GM12878 (cell line): ENCODE measurements around the gene BCAP31. TPM values are rescaled to one million over a fixed set of nuclear protein-coding genes. Genes with fewer than 3 reads are reported as not detected.

Experiments used
- ATAC-seq: fragments of 200-7000 bp; cut with Tn5 transposase; 3 replicates; pipeline ENCODE4 v1.9.1; 2020; ENCODE audit warnings: mild to moderate bottlenecking, moderate library complexity
- BruUV-seq: library from RNA; stranded (reverse); fragments of 400-500 nt; replicated peaks from 2 replicates; lab custom pipeline; 2021; lab: Mats Ljungman, UMichigan
- CTCF ChIA-PET: fragments of 300-600 bp; sonication (Branson Sonifier 250); formaldehyde crosslinking; extraction: SDS; loops from one replicate; lab custom pipeline; 2021; ENCODE audit warnings: inconsistent platforms; lab: Yijun Ruan, JAX
- POLR2A ChIA-PET: fragments of 350-600 bp; formaldehyde crosslinking; extraction: SDS; loops from one replicate; lab custom pipeline; 2021; ENCODE audit warnings: inconsistent platforms; lab: Charles Lee
- RAD21 ChIA-PET: fragments of 300-600 bp; sonication (Branson Sonifier 250); formaldehyde crosslinking; loops from one replicate; lab custom pipeline; 2023; ENCODE audit warnings: antibody characterized with exemption; ENCODE audit not compliant: unreplicated experiment; lab: Charles Lee
- SMC1A ChIA-PET: fragments of 300-600 bp; sonication (Branson Sonifier 250); formaldehyde crosslinking; loops from one replicate; lab custom pipeline; 2023; ENCODE audit not compliant: unreplicated experiment, uncharacterized antibody; lab: Charles Lee
- DNase-seq: peaks from one replicate; pipeline ENCODE4 v3.0.0-alpha.2; 2011; ENCODE audit warnings: low read depth, low spot score
- FAIRE-seq: peaks from 3 replicates; lab custom pipeline; 2011; peaks lifted over from hg19 to GRCh38; lab: Jason Lieb, UNC
- H2AFZ ChIP-seq: 2 replicates; pipeline ENCODE4 v1.6.0; 2011; ENCODE audit warnings: low read depth, low read length, control low read depth; ENCODE audit not compliant: control insufficient read depth
- H3K27ac ChIP-seq: 2 replicates; pipeline ENCODE4 v1.5.1; 2011; ENCODE audit warnings: control low read depth; ENCODE audit not compliant: control insufficient read depth, insufficient read depth
- H3K27me3 ChIP-seq, 2 experiments: replicated peaks in 1 of 2; 2 replicates each; pipeline versions ENCODE4 v1.6.0 to v1.6.1; 2011; ENCODE audit warnings: low read length in 1 of 2; ENCODE audit not compliant: control insufficient read depth in 2 of 2, insufficient read depth in 2 of 2
- H3K36me3 ChIP-seq, 2 experiments: 2 replicates each; pipeline ENCODE4 v1.5.1; 2011; ENCODE audit warnings: low read length in 1 of 2; ENCODE audit not compliant: control insufficient read depth in 2 of 2, insufficient read depth in 2 of 2
- H3K4me1 ChIP-seq: 2 replicates; pipeline ENCODE4 v1.6.1; 2011; ENCODE audit warnings: mild to moderate bottlenecking, low read length, moderate library complexity, mixed read lengths; ENCODE audit not compliant: control insufficient read depth, insufficient read depth
- H3K4me2 ChIP-seq: 2 replicates; pipeline ENCODE4 v1.6.0; 2011; ENCODE audit warnings: control low read depth; ENCODE audit not compliant: control insufficient read depth, insufficient read depth
- H3K4me3 ChIP-seq: fragments of 200-600 bp; sonication (generic); 2 replicates; pipeline ENCODE4 v1.5.1; 2016
- H3K79me2 ChIP-seq: 2 replicates; pipeline ENCODE4 v1.6.0; 2011; ENCODE audit warnings: low read length; ENCODE audit not compliant: control insufficient read depth, insufficient read depth
- H3K9ac ChIP-seq: 2 replicates; pipeline ENCODE4 v1.8.0; 2011; ENCODE audit warnings: low read length, control low read depth, mixed read lengths; ENCODE audit not compliant: control insufficient read depth, insufficient read depth
- H3K9me3 ChIP-seq: replicated peaks from 3 replicates; pipeline ENCODE4 v1.5.1; 2011; ENCODE audit warnings: mild to moderate bottlenecking, low read length; ENCODE audit not compliant: control insufficient read depth, insufficient read depth
- H4K20me1 ChIP-seq: 2 replicates; pipeline ENCODE4 v1.6.0; 2011; ENCODE audit not compliant: control insufficient read depth, insufficient read depth
- EGR1 ChIP-seq, 2 experiments: IDR thresholded peaks; 1 replicate in 1 of 2; 2 replicates in 1 of 2; pipeline ENCODE4 v1.6.1; 2011 to 2012; ENCODE audit warnings: low read depth in 2 of 2, low read length in 2 of 2, borderline replicate concordance in 1 of 2, mild to moderate bottlenecking in 1 of 2, moderate library complexity in 1 of 2
- HCFC1 ChIP-seq: fragments of 150-350 bp; IDR thresholded peaks from 2 replicates; pipeline ENCODE4 v1.6.1; 2014; ENCODE audit warnings: low read length
- MTA2 ChIP-seq: fragments of 450-650 bp; IDR thresholded peaks from 2 replicates; pipeline ENCODE4 v1.6.1; 2016; ENCODE audit warnings: low read depth, mild to moderate bottlenecking, moderate library complexity
- PAX5 ChIP-seq: IDR thresholded peaks from 2 replicates; pipeline ENCODE4 v1.6.1; 2011; ENCODE audit warnings: low read depth, low read length, borderline replicate concordance
- TBL1XR1 ChIP-seq: IDR thresholded peaks from 2 replicates; pipeline ENCODE4 v1.6.1; 2012; ENCODE audit warnings: low read depth, low read length, improper control_type of control experiment
- WGBS: methylation state at CpG from one replicate; pipeline ENCODE4 v1.1.6; 2016; ENCODE audit warnings: low lambda C conversion rate; ENCODE audit not compliant: insufficient replicate concordance, insufficient coverage; ENCODE audit errors: missing lambda C conversion rate; 5-methylcytosine and 5-hydroxymethylcytosine counted together
- in situ Hi-C: fragments of 300-500 bp; cut with MboI; formaldehyde crosslinking; loops from 9 replicates; pipeline ENCODE4 v1.14.3; 2018; ENCODE audit warnings: mixed read lengths
- intact Hi-C: fragments of 100-400 bp; cut with micrococcal nuclease; formaldehyde crosslinking; loops from one replicate; pipeline ENCODE4 v1.14.2; 2022; ENCODE audit not compliant: unreplicated experiment
- polyA plus RNA-seq, 11 experiments: library from polyadenylated mRNA; depleted of rRNA in 4 of 11; unstranded in 6 of 11; stranded (reverse) in 5 of 11; fragments of >200 nt; fragmentation: Nextera tagmentation in 4 of 11; fragmentation: Illumina TruSeq in 1 of 11; extraction: Ambion mirVana in 4 of 11; extraction: Trizol in 1 of 11; gene quantifications; 1 replicate in 1 of 11; 2 replicates in 10 of 11; pipeline versions ENCODE4 v1.2.1 to v1.2.3, GENCODE V29; 2011 to 2016; ENCODE audit warnings: inconsistent platforms in 2 of 11, missing spikeins in 2 of 11, low read depth in 1 of 11
- total RNA-seq, 4 experiments: library from RNA; depleted of rRNA in 3 of 4; stranded (reverse); fragments of >200 nt in 3 of 4; fragmentation: Illumina TruSeq in 1 of 4; extraction: Trizol in 1 of 4; gene quantifications; 2 replicates each; pipeline versions ENCODE4 v1.2.1 to v1.2.3, GENCODE V29; 2013 to 2021
- TF ChIP-seq, protein P1 (sequence below): fragments of 450-650 bp; IDR thresholded peaks from 2 replicates; pipeline ENCODE4 v1.6.1; 2017; ENCODE audit warnings: mild to moderate bottlenecking
- TF ChIP-seq, protein P2 (sequence below): fragments of 450-650 bp; IDR thresholded peaks from 2 replicates; pipeline ENCODE4 v1.6.1; 2017; ENCODE audit warnings: mild to moderate bottlenecking, moderate library complexity
- TF ChIP-seq, protein P3 (sequence below): fragments of 450-650 bp; IDR thresholded peaks from 2 replicates; pipeline ENCODE4 v1.6.1; 2016; ENCODE audit warnings: mild to moderate bottlenecking, moderate library complexity, borderline replicate concordance
- TF ChIP-seq, protein P4 (sequence below): fragments of 450-650 bp; IDR thresholded peaks from 2 replicates; pipeline ENCODE4 v1.6.1; 2018; ENCODE audit warnings: borderline replicate concordance, mild to moderate bottlenecking; ENCODE audit not compliant: partially characterized antibody

The BCAP31 gene
- total and polyA plus RNA-seq, 10 of the 15 experiments (the other 5 are each of a cell fraction or from before 2014, with no cell fraction given): 63.1 to 246 (median 95.6) TPM

DNA sequence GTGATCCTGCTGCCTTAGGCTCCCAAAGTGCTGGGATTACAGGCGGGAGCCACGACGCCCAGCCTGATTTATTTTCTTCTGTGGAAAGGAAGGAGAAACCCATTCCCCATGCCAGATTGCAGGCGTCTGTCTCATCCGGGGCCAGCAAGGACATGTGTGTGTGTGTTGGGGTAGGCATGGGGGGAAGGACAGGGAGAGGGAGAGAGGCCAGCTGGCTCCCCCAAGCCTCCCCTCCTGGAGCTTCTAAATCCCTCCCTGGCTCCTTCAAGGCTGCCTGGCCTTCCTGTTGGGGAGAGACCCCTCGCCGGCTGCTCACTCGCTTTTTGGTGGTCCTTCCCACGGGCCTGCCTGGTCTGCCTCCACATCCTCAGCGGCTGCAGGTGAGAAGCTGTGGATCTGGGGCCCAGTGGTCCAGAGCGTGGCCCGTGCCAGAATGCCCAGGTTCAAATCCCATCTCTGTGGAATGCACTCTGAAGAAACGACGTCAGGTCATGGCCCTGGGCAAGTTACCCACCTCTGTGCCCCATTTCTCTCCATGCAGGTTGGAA is 38.5 kb upstream of the BCAP31 start:
- H3K4me1 ChIP-seq: no peaks in the 10 kb centered on the region
- in situ Hi-C loops: loop anchor here (5.0 kb wide), 1 partner anchor 200 kb away; no protein-coding TSS in a partner anchor
- BruUV-seq: no TSS peak
- ChIA-PET POLR2A (no interaction called here), RAD21 (interaction anchor here (1.6 kb wide), 1 partner anchor 75 kb away, joined by 3 read pairs; the partner anchor contains the start of gene SLC6A8), CTCF (interaction anchor here (0.6 to 2.3 kb wide), 8 partner anchors 34 to 206 kb away, joined by 3 to 26 read pairs (median 4); partner anchors contain the start of gene SLC6A8), SMC1A (no interaction called here)
- no peaks in the 10 kb centered on the region for H4K20me1 ChIP-seq
- DNase-seq (no peak), ATAC-seq (no peak), FAIRE-seq (no peak)
- no peak overlapping the region for H3K4me2 ChIP-seq
- intact Hi-C loops: loop anchor here (5.0 kb wide), 1 partner anchor 290 kb away; no protein-coding TSS in a partner anchor
- H3K79me2 ChIP-seq: no peaks in the 10 kb centered on the region
- no peak overlapping the region for H3K4me3 ChIP-seq
- H3K27me3 ChIP-seq: no peaks in the 10 kb centered on the region
- H3K27ac ChIP-seq: no peak overlapping the region
- WGBS: 50% methylated on average over 14 of the region's 14 CpGs
- no peaks in the 10 kb centered on the region for H3K9me3 ChIP-seq
- TF ChIP-seq TBL1XR1 (no peak), HCFC1 (no peak), EGR1 (IDR thresholded peaks at IDR 0.05; ENCODE audit: borderline replicate concordance in 1 of 2, low read depth in 2 of 2, low read length in 2 of 2) (no peak), PAX5 (no peak), MTA2 (no peak)
- TF ChIP-seq, protein P1, sequence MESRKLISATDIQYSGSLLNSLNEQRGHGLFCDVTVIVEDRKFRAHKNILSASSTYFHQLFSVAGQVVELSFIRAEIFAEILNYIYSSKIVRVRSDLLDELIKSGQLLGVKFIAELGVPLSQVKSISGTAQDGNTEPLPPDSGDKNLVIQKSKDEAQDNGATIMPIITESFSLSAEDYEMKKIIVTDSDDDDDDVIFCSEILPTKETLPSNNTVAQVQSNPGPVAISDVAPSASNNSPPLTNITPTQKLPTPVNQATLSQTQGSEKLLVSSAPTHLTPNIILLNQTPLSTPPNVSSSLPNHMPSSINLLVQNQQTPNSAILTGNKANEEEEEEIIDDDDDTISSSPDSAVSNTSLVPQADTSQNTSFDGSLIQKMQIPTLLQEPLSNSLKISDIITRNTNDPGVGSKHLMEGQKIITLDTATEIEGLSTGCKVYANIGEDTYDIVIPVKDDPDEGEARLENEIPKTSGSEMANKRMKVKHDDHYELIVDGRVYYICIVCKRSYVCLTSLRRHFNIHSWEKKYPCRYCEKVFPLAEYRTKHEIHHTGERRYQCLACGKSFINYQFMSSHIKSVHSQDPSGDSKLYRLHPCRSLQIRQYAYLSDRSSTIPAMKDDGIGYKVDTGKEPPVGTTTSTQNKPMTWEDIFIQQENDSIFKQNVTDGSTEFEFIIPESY: no peak
- TF ChIP-seq, protein P2, sequence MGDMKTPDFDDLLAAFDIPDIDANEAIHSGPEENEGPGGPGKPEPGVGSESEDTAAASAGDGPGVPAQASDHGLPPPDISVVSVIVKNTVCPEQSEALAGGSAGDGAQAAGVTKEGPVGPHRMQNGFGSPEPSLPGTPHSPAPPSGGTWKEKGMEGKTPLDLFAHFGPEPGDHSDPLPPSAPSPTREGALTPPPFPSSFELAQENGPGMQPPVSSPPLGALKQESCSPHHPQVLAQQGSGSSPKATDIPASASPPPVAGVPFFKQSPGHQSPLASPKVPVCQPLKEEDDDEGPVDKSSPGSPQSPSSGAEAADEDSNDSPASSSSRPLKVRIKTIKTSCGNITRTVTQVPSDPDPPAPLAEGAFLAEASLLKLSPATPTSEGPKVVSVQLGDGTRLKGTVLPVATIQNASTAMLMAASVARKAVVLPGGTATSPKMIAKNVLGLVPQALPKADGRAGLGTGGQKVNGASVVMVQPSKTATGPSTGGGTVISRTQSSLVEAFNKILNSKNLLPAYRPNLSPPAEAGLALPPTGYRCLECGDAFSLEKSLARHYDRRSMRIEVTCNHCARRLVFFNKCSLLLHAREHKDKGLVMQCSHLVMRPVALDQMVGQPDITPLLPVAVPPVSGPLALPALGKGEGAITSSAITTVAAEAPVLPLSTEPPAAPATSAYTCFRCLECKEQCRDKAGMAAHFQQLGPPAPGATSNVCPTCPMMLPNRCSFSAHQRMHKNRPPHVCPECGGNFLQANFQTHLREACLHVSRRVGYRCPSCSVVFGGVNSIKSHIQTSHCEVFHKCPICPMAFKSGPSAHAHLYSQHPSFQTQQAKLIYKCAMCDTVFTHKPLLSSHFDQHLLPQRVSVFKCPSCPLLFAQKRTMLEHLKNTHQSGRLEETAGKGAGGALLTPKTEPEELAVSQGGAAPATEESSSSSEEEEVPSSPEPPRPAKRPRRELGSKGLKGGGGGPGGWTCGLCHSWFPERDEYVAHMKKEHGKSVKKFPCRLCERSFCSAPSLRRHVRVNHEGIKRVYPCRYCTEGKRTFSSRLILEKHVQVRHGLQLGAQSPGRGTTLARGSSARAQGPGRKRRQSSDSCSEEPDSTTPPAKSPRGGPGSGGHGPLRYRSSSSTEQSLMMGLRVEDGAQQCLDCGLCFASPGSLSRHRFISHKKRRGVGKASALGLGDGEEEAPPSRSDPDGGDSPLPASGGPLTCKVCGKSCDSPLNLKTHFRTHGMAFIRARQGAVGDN: no peak
- TF ChIP-seq, protein P3, sequence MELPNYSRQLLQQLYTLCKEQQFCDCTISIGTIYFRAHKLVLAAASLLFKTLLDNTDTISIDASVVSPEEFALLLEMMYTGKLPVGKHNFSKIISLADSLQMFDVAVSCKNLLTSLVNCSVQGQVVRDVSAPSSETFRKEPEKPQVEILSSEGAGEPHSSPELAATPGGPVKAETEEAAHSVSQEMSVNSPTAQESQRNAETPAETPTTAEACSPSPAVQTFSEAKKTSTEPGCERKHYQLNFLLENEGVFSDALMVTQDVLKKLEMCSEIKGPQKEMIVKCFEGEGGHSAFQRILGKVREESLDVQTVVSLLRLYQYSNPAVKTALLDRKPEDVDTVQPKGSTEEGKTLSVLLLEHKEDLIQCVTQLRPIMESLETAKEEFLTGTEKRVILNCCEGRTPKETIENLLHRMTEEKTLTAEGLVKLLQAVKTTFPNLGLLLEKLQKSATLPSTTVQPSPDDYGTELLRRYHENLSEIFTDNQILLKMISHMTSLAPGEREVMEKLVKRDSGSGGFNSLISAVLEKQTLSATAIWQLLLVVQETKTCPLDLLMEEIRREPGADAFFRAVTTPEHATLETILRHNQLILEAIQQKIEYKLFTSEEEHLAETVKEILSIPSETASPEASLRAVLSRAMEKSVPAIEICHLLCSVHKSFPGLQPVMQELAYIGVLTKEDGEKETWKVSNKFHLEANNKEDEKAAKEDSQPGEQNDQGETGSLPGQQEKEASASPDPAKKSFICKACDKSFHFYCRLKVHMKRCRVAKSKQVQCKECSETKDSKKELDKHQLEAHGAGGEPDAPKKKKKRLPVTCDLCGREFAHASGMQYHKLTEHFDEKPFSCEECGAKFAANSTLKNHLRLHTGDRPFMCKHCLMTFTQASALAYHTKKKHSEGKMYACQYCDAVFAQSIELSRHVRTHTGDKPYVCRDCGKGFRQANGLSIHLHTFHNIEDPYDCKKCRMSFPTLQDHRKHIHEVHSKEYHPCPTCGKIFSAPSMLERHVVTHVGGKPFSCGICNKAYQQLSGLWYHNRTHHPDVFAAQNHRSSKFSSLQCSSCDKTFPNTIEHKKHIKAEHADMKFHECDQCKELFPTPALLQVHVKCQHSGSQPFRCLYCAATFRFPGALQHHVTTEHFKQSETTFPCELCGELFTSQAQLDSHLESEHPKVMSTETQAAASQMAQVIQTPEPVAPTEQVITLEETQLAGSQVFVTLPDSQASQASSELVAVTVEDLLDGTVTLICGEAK: no peak
- TF ChIP-seq, protein P4, sequence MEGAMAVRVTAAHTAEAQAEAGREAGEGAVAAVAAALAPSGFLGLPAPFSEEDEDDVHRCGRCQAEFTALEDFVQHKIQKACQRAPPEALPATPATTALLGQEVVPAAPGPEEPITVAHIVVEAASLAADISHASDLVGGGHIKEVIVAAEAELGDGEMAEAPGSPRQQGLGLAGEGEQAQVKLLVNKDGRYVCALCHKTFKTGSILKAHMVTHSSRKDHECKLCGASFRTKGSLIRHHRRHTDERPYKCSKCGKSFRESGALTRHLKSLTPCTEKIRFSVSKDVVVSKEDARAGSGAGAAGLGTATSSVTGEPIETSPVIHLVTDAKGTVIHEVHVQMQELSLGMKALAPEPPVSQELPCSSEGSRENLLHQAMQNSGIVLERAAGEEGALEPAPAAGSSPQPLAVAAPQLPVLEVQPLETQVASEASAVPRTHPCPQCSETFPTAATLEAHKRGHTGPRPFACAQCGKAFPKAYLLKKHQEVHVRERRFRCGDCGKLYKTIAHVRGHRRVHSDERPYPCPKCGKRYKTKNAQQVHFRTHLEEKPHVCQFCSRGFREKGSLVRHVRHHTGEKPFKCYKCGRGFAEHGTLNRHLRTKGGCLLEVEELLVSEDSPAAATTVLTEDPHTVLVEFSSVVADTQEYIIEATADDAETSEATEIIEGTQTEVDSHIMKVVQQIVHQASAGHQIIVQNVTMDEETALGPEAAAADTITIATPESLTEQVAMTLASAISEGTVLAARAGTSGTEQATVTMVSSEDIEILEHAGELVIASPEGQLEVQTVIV: no peak
- H2AFZ ChIP-seq: no peak overlapping the region
- H3K36me3 ChIP-seq: no peaks in the 10 kb centered on the region
- H3K9ac ChIP-seq: no peak overlapping the region
